Uterus (tissue), 2 donors: Measurements from ENCODE around the gene TANC1.

ENCODE experiments used
- CTCF ChIP-seq, 4 experiments: fragments of 200-600 bp in 2 of 4; fragments of 450-650 bp in 2 of 4; sonication (generic) in 2 of 4; IDR thresholded peaks; one replicate each; pipeline ENCODE4 v1.5.1; 2016 to 2019; ENCODE audit warnings: antibody characterized with exemption in 4 of 4, mild to moderate bottlenecking in 2 of 4, moderate library complexity in 1 of 4
- POLR2A ChIP-seq, 2 donors: fragments of 450-650 bp; IDR thresholded peaks; one replicate each; pipeline ENCODE4 v1.6.1; 2016; ENCODE audit warnings: antibody characterized with exemption in 2 of 2, mild to moderate bottlenecking in 1 of 2, moderate library complexity in 1 of 2

GRCh38 chr2:159232456-159233170, 264.2 kb downstream of the TANC1 start:
- no peak for TF ChIP-seq CTCF (IDR thresholded peaks at IDR 0.05)
- no peak for TF ChIP-seq POLR2A (IDR thresholded peaks at IDR 0.05)
